Measurements from ENCODE around the gene TMEM38A. TPM values are rescaled to one million over a fixed set of nuclear protein-coding genes. Genes with fewer than 3 reads are reported as not detected.

Gene TMEM38A
- total and polyA plus RNA-seq, 9 of the 15 experiments (the other 6 are each of a cell fraction or from before 2014, with no cell fraction given) = 0.35 to 2.1 (median 1.2) TPM

GRCh38 chr19:16628984-16629691 lies 31.8 kb upstream of the TMEM38A start (continued):
- 0 out of 2 replicates have a peak, but pooled peaks have one; percentile 42 for TF ChIP-seq ZBTB7A (IDR thresholded peaks at IDR 0.05; ENCODE audit: borderline replicate concordance, control insufficient read depth, low read depth, low read length)
- TF ChIP-seq ZNF592 (IDR thresholded peaks at IDR 0.05) = peak; percentile 56; the same call in 1 of the 2 replicates
- TF ChIP-seq FOXK1 (CRISPR knock-in tag; IDR thresholded peaks at IDR 0.05; ENCODE audit: borderline replicate concordance) = no peak
- 0 out of 2 replicates have a peak, but pooled peaks have one; percentile 38 for TF ChIP-seq ZNF175 (CRISPR knock-in tag; IDR thresholded peaks at IDR 0.05; ENCODE audit: low read depth)
- peak; percentile 77 to 82 for TF ChIP-seq MNT (conservative IDR thresholded peaks at IDR 0.05)
- no peak for TF ChIP-seq ZNF12 (CRISPR knock-in tag; IDR thresholded peaks at IDR 0.05)
- TF ChIP-seq MGA (IDR thresholded peaks at IDR 0.05) = peak; percentile 64
- TF ChIP-seq SIN3A (IDR thresholded peaks at IDR 0.05; ENCODE audit: borderline replicate concordance in 2 of 2, control insufficient read depth in 1 of 2, low read depth in 2 of 2, low read length in 2 of 2) = peak in 1 of 2 experiments; percentile 19; a peak in 1 of 4 replicates
